ENCODE measurements around the gene PGAP6.

The PGAP6 gene

DNA sequence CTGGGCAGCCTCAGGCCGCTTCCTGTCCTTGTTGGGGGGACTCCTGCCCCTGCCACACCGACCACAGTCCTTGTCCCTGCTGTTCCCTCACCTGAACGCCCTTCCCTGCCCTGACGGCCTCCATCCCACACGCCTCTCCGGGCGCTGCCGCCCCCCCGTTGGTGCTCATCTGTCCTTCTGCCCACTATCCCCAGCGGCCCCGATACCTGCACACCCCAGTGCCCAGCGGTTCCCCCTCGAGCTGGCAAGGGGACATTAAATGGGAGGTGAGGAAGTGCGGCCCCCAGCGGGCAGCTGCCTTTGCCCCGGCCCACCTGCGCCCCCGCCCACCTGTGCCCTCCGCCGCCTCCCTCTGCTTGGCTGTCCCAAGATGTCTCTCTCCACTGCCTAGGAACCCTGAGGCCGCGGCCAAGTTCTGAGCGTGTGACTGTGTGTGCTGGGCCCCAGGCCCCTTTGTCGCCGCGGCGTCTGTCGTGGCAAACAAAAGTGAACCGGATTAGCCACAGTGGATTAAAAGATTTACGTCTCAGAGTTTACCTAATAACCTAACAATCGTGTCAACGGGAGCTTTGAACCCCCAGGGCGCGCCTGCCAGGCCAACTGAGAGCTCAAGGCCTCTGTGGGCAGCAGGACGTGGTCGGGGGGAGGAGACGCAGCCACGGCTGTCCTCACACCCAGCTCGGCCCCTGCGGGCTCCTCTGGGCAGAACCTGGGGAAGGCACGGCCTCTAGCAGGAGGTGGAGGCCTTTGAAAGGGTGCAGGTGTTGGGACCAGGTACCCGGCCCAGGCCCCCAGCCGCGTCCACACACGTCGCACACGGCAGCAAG lies 21.7 kb downstream of the PGAP6 start:
- Histone ChIP-seq H3K36me3 (ENCODE audit: control insufficient read depth, insufficient read depth, low read length) (no peaks in the 10 kb centered on the region), H3K9ac (ENCODE audit: low read depth, low read length) (no peak overlapping the region), H3K4me3 (ENCODE audit: low read depth, low read length) (no peak overlapping the region)

DNA sequence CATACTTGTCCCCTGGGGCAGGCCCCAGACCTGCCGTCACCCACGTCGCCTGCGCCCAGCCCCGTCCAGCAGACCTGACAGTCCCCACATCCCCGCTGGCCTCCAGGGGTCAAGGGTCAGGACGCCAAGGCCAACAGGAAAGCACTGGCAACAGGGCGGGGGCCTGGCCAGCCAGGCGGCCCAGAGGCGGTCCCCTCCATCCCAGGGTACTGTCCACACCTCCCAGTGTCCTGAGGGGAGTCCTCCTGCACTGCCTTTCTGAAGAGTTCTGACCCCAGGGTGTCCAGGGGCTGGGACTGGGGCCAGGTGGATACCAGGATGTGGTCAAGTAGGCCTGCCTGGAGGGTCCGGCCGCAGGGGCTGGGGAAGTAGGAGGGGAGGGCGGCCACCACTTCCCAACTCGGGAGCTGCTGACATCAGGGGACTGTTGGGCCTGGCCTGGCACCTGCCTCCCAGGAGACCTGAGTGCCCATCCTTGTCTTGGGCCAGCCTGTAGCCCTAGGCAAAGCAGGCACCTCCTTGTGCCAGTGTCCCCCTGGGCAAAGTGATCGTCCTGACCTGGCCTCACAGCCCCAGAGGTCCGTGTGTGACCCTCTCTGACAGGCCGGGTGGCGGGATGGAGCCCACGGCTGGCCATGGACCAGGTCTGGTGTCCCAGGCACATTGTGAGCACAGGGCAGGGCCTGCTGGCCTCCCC lies 22.6 kb downstream of the PGAP6 start:
- H3K4me3 ChIP-seq (ENCODE audit: low read depth, low read length): no peak overlapping the region
- no peak overlapping the region for H3K9ac ChIP-seq (ENCODE audit: low read depth, low read length)
- no peaks in the 10 kb centered on the region for H3K36me3 ChIP-seq (ENCODE audit: control insufficient read depth, insufficient read depth, low read length)
- no peaks in the 10 kb centered on the region for H3K9me3 ChIP-seq (ENCODE audit: control insufficient read depth, insufficient read depth, low read length)
- no peaks in the 10 kb centered on the region for H3K4me1 ChIP-seq (ENCODE audit: control insufficient read depth, insufficient read depth, low read length)
- no peaks in the 10 kb centered on the region for H3K27me3 ChIP-seq (ENCODE audit: control insufficient read depth, insufficient read depth, low read length)

More for the DNA sequence above, 21.7 kb downstream of the PGAP6 start:
- Histone ChIP-seq H3K27me3 (ENCODE audit: control insufficient read depth, insufficient read depth, low read length) (no peaks in the 10 kb centered on the region), H3K4me1 (ENCODE audit: control insufficient read depth, insufficient read depth, low read length) (no peaks in the 10 kb centered on the region), H3K9me3 (ENCODE audit: control insufficient read depth, insufficient read depth, low read length) (no peaks in the 10 kb centered on the region)

DNA sequence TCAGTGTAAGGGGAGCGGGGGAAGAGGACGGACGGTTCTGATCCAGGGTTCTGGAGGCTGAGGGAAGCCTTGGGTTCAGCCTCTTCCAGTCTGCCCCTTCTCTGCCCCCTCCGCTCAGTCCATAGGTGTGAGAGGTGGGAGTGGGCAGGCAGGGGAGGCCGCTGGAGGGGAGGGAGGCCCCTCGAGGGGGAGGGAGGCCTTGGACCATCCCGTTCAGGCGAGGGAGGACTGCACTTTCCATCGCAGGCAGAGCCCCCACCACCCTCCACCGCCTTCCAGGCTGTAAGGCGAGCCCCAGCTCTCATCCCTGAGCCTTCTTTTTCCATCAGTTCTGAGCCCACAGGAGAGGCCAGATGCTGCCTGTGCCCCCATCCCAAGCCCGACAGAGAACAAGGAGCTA lies 25.0 kb downstream of the PGAP6 start:
- Histone ChIP-seq H3K36me3 (ENCODE audit: control insufficient read depth, insufficient read depth, low read length) (no peaks in the 10 kb centered on the region), H3K4me1 (ENCODE audit: control insufficient read depth, insufficient read depth, low read length) (no peaks in the 10 kb centered on the region), H3K4me3 (ENCODE audit: low read depth, low read length) (no peak overlapping the region), H3K9ac (ENCODE audit: low read depth, low read length) (no peak overlapping the region), H3K27me3 (ENCODE audit: control insufficient read depth, insufficient read depth, low read length) (no peaks in the 10 kb centered on the region), H3K9me3 (ENCODE audit: control insufficient read depth, insufficient read depth, low read length) (no peaks in the 10 kb centered on the region)

DNA sequence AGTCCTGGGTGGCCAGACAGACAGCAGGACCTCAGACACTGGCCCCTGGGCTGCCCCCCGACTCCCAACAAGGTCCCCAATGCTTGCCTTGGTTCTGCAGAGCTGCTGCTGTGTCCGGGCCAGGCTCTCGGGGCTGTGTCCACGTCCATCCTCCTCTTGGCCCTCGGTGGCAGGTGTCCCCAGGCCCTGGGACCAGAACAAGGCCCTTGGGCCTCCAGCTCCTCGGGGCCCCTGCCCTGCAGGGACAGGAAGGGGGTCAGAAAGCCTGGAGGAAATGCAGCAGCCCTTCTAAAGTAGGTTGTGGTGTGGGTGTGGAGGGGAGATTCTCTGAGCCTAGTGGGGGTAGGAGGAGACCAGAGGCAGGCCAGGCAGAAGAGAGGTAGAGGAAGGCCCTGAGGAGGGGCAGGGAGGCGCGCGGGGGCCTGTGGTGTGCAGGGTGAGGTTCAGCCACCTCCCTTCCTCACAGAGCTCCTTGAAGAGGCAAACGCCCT lies 26.8 kb downstream of the PGAP6 start:
- no peaks in the 10 kb centered on the region for H3K36me3 ChIP-seq (ENCODE audit: control insufficient read depth, insufficient read depth, low read length)
- no peak overlapping the region for H3K4me3 ChIP-seq (ENCODE audit: low read depth, low read length)
- H3K9me3 ChIP-seq (ENCODE audit: control insufficient read depth, insufficient read depth, low read length): no peaks in the 10 kb centered on the region
- no peaks in the 10 kb centered on the region for H3K27me3 ChIP-seq (ENCODE audit: control insufficient read depth, insufficient read depth, low read length)
- H3K9ac ChIP-seq (ENCODE audit: low read depth, low read length): no peak overlapping the region
- H3K4me1 ChIP-seq (ENCODE audit: control insufficient read depth, insufficient read depth, low read length): no peaks in the 10 kb centered on the region

DNA sequence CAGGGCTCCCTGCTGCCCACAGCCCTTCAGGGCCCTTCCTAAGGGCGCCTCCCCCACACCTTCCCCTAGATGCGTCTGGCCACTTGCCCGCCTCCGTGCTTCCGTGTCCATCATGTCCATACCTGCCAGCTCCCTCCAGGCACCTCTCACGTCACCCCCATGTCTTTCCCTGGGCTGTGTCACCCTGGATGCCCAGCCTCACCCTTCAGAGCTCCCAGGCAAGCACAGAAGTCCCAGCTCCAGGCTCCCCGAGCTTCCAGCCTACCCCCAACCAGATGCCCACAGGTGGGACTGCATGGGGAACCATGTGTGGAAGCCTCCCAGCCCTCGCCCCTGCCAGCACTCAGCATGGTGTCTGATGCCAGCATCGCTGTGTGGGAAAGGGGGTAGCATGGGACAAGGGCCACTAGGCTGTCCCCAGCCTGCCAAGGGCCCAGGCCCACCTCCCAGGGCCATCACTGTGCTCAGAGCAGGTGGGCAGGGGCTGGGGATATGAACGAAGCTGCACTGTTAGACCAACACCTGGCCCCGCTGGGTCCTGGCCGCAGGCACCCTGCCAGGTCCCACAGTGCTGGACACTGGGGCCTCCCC lies 27.4 kb downstream of the PGAP6 start:
- Histone ChIP-seq H3K9ac (ENCODE audit: low read depth, low read length) (no peak overlapping the region), H3K27me3 (ENCODE audit: control insufficient read depth, insufficient read depth, low read length) (no peaks in the 10 kb centered on the region), H3K9me3 (ENCODE audit: control insufficient read depth, insufficient read depth, low read length) (no peaks in the 10 kb centered on the region), H3K36me3 (ENCODE audit: control insufficient read depth, insufficient read depth, low read length) (no peaks in the 10 kb centered on the region), H3K4me3 (ENCODE audit: low read depth, low read length) (no peak overlapping the region), H3K4me1 (ENCODE audit: control insufficient read depth, insufficient read depth, low read length) (no peaks in the 10 kb centered on the region)

DNA sequence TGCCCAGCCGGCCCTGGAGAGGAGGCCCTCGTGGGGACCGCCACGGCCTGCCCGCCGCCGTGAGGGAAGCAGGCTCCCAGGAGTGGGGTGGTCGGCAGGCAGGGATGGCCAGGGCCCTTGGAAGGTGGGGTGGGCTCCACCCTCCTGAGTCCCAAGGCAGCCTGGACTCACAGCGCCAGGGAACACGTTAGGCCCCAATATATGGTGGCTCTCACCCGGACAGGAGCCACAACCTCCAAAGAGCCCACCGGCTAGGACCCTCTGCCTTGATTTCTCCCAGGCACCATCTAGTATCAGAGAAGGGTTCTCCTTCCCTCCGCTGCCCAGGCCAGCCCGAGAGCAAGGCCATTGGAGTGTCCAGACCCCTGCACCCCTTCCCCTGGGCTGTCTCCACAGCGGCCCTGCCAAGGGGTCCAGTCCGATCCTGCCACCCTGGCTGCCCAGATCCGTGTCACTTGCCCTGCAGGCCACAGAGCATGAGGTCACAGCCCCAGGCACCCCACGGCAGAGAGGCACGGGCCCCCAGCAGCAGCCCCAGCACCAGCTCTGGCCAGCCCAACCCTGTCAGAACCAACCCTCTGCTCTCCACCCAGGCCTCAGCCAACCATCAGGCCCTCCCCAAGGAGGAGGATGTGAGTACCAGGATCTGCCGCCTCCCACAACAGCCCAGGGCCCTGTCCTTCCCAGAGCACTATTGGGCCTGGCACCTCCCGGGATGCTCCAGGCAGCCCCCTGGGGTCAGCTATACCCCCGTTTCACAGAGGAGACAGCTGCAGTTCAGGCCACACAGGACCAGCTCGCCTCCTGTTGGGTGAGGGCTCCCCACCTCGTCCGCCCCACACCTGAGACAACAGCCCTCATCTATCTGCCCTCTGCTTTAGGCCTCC lies 28.1 kb downstream of the PGAP6 start:
- no peaks in the 10 kb centered on the region for H3K36me3 ChIP-seq (ENCODE audit: control insufficient read depth, insufficient read depth, low read length)
- H3K9me3 ChIP-seq (ENCODE audit: control insufficient read depth, insufficient read depth, low read length): no peaks in the 10 kb centered on the region
- H3K27me3 ChIP-seq (ENCODE audit: control insufficient read depth, insufficient read depth, low read length): no peaks in the 10 kb centered on the region
- H3K4me3 ChIP-seq (ENCODE audit: low read depth, low read length): peak overlapping the region; percentile 47
- H3K9ac ChIP-seq (ENCODE audit: low read depth, low read length): peak overlapping the region; percentile 47
- H3K4me1 ChIP-seq (ENCODE audit: control insufficient read depth, insufficient read depth, low read length): no peaks in the 10 kb centered on the region

DNA sequence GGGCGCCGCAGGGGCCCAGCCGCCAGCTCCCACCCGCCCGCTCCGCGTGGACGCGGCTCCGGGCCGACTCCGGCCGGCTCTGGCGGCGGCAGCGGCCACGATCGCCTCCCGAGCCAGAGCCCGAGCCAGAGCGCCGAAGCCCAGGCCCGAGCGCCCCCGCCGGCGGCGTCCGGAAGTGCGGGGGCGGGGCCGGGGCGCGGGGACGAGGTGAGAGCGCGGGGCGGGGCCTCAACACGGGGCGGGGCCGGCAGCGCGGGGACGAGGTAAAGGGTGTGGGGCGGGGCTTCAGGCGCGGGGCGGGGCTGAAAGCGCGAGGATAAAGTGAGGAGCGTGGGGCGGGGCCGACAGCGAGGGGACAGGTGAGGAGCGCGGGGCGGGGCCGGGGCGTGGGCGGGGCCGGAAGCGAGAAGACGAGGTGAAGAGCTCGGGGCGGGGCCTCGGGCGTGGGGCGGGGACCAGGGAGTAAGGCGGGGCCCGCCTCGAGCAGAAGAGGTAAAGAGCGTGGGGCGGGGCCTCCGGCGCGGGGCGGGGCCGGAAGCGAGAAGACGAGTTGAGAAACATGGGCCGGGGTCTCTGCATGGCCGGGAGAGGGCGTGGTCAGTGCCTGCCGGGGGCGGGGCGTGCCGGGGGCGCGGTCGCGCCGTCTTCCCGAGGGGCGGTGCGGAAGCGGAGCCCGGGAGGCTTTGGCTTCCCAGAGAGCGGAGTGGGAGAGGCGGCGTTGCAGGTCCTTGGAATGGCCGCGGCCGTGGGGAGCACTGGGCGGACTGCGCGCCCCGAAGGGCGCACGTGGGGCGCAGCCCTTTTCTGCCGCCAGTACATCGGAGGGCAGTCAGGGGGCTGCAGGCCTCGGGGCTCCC lies 29.0 kb downstream of the PGAP6 start, which contains the start of gene AXIN1:
Gene AXIN1 (minus strand): TSS at position 177 of the 857 bp plus-strand sequence. CDS start 5,698 bp downstream, outside the sequence.
- H3K36me3 ChIP-seq (ENCODE audit: control insufficient read depth, insufficient read depth, low read length): no peaks in the 10 kb centered on the region
- no peaks in the 10 kb centered on the region for H3K4me1 ChIP-seq (ENCODE audit: control insufficient read depth, insufficient read depth, low read length)
- H3K9me3 ChIP-seq (ENCODE audit: control insufficient read depth, insufficient read depth, low read length): no peaks in the 10 kb centered on the region
- no peaks in the 10 kb centered on the region for H3K27me3 ChIP-seq (ENCODE audit: control insufficient read depth, insufficient read depth, low read length)
- peak within 1 kb of the TSS; percentile 47 for H3K9ac ChIP-seq (ENCODE audit: low read depth, low read length)
- H3K4me3 ChIP-seq (ENCODE audit: low read depth, low read length): peak within 1 kb of the TSS; percentile 58

DNA sequence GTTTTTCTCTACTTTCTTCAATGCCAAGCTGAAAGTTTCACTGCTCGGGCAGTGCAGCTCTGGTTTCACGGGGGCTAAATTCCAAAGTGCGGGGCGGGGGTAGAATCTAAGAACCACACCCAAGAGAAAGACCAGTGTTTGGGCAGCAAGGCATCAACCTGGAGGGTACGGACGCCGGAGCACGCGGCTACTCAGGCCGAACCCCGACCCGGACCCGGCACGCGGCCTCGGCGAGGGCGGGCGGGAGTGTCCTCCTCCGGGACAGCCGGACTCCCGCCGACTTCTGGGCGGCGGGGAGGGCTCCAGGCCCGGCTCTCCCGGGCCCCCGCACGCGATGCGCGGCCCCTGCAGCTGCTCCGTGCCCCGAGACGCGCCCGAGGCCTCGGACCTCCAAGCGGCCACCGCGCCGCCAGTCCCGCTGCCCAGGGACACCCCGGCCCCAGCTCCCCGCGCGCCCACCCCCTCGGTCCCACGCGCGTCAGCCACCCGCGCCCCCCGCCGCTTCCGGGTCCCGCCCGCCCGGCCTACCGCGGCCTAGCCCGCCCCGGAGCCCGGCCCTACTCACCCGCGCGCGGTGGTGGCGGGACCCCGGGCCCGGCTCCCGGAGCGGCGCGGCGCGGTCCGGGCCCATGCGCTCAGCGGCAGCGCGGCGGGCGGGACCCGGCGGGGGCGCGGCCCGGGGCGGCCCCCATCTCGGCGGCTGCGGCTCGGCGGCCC lies 29.8 kb downstream of the PGAP6 start:
- Histone ChIP-seq H3K4me1 (ENCODE audit: control insufficient read depth, insufficient read depth, low read length) (no peaks in the 10 kb centered on the region), H3K9me3 (ENCODE audit: control insufficient read depth, insufficient read depth, low read length) (no peaks in the 10 kb centered on the region), H3K27me3 (ENCODE audit: control insufficient read depth, insufficient read depth, low read length) (no peaks in the 10 kb centered on the region), H3K36me3 (ENCODE audit: control insufficient read depth, insufficient read depth, low read length) (peaks cover under 1% of the 10 kb centered on the region), H3K9ac (ENCODE audit: low read depth, low read length) (no peak overlapping the region), H3K4me3 (ENCODE audit: low read depth, low read length) (peak overlapping the region; percentile 58)

DNA sequence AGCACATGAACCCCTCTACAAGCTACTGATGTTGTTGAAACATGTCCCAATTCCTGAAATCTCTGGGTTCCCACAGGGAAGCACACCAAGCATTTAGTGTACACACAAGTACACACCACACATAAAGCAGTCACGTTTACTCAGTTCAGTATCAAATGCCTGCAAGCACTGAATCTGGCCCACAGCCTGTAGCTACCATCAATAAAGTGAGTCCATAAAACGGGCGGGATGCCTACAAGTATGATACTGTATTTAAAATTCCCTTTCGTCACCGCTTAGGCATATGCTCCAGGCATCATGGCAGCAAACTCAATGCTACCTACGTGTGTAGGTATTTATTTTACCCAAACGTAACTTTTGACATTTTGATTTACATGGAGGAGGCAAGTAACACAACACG lies 31.6 kb downstream of the PGAP6 start:
- peaks cover 12% of the 10 kb centered on the region for H3K36me3 ChIP-seq (ENCODE audit: control insufficient read depth, insufficient read depth, low read length)
- peak overlapping the region; percentile 65 for H3K9ac ChIP-seq (ENCODE audit: low read depth, low read length)
- H3K4me3 ChIP-seq (ENCODE audit: low read depth, low read length): no peak overlapping the region
- no peaks in the 10 kb centered on the region for H3K27me3 ChIP-seq (ENCODE audit: control insufficient read depth, insufficient read depth, low read length)
- no peaks in the 10 kb centered on the region for H3K9me3 ChIP-seq (ENCODE audit: control insufficient read depth, insufficient read depth, low read length)
- H3K4me1 ChIP-seq (ENCODE audit: control insufficient read depth, insufficient read depth, low read length): no peaks in the 10 kb centered on the region

DNA sequence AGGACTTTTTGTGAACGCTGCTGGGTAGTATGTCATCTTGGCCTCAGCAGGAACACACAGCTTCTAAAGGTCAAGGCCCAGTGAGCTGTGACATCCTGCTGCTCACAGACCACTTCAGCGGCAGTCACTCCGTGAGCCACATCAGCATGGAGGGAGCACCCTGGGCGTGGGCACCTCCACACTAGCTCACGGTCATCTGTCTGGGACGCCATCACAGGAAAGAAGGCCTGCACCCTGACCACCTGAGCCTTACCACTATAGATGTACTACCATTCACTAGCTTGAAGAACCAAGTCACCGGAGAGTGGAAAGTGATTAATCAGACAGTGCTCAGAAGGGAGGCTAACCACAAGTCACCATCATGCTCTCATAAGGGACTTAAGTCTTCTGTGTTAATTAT lies 32.6 kb downstream of the PGAP6 start:
- Histone ChIP-seq H3K9me3 (ENCODE audit: control insufficient read depth, insufficient read depth, low read length) (no peaks in the 10 kb centered on the region), H3K27me3 (ENCODE audit: control insufficient read depth, insufficient read depth, low read length) (no peaks in the 10 kb centered on the region), H3K9ac (ENCODE audit: low read depth, low read length) (peak overlapping the region; percentile 3), H3K4me3 (ENCODE audit: low read depth, low read length) (no peak overlapping the region), H3K4me1 (ENCODE audit: control insufficient read depth, insufficient read depth, low read length) (no peaks in the 10 kb centered on the region), H3K36me3 (ENCODE audit: control insufficient read depth, insufficient read depth, low read length) (peaks cover 22% of the 10 kb centered on the region)

Data from iPS-15b (cell line).